ENCODE measurements around the gene EPC2.
"Not testable (repeated sequence)": the region's sequence is repeated elsewhere in the genome, so short reads cannot be mapped to it uniquely, and the experiment has no call there.

Gene EPC2

DNA sequence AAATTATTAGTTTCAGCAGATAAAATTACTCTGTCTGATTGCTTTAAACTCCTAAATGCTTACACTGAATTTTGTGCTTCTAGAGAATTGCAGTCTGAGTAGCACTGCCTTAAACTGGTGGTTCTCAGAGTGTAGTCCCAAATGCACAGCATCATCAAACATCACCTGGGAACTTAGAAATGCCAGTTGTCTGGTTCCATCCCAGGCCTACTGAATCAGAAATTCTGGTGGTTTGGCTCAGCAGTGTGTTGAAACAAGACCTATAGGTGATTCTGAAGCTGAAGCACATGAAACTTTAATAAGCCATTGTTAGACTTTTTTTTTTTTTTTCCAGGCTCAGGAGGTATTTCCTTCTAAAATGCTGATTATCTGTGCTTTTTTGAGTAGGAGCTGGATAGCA, 22.0 kb downstream of the EPC2 start:
- H3K36me3 ChIP-seq: no peaks in the 10 kb centered on the region
- H3K9me3 ChIP-seq (ENCODE audit: severe bottlenecking): no peaks in the 10 kb centered on the region
- H3K27ac ChIP-seq: no peak overlapping the region
- H3K27me3 ChIP-seq (ENCODE audit: insufficient read depth, low read depth, severe bottlenecking): no peaks in the 10 kb centered on the region
- H3K4me3 ChIP-seq (ENCODE audit: low read depth, low read length): no peak overlapping the region
- no peak for TF ChIP-seq CTCF (IDR thresholded peaks at IDR 0.05; ENCODE audit: low read depth, low read length)
- no peak for DNase-seq

- no peak overlapping the region for H3K4me3 ChIP-seq (ENCODE audit: low read depth, low read length)
- no peak for TF ChIP-seq CTCF (IDR thresholded peaks at IDR 0.05; ENCODE audit: low read depth, low read length)
- H3K27me3 ChIP-seq (ENCODE audit: insufficient read depth, low read depth, severe bottlenecking): no peaks in the 10 kb centered on the region
- no peak overlapping the region for H3K27ac ChIP-seq
- H3K36me3 ChIP-seq: no peaks in the 10 kb centered on the region
- no peak for DNase-seq
- H3K9me3 ChIP-seq (ENCODE audit: severe bottlenecking): no peaks in the 10 kb centered on the region
These were observed 22.7 kb downstream of the EPC2 start for GRCh38 chr2:148667113-148667836.

DNA sequence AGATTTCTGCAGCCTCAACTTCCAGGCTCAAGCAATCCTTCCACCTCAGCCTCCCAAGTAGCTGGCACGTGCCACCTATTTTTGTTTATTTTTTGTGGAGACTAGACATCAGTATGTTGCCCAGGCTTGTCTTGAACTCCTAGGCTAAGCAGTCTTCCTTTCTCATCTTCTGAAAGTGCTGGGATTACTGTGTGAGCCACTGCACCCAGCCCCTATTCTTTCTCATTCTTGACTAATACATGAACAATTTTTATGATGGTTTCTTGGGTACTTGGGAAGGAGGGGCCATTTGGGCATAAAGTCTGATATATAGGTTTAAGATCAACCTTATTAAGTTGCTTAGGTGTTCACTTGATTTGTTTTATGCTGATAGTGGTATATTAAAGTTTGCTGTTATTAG, 26.2 kb downstream of the EPC2 start:
- no peak overlapping the region for H3K4me3 ChIP-seq (ENCODE audit: low read depth, low read length)
- H3K9me3 ChIP-seq (ENCODE audit: severe bottlenecking): no peaks in the 10 kb centered on the region
- H3K36me3 ChIP-seq: no peaks in the 10 kb centered on the region
- no peaks in the 10 kb centered on the region for H3K27me3 ChIP-seq (ENCODE audit: insufficient read depth, low read depth, severe bottlenecking)
- H3K27ac ChIP-seq: no peak overlapping the region
- DNase-seq: no peak
- TF ChIP-seq CTCF (IDR thresholded peaks at IDR 0.05; ENCODE audit: low read depth, low read length): no peak

- Histone ChIP-seq H3K27ac (no peak overlapping the region), H3K27me3 (ENCODE audit: insufficient read depth, low read depth, severe bottlenecking) (no peaks in the 10 kb centered on the region), H3K9me3 (ENCODE audit: severe bottlenecking) (no peaks in the 10 kb centered on the region), H3K36me3 (no peaks in the 10 kb centered on the region), H3K4me3 (ENCODE audit: low read depth, low read length) (no peak overlapping the region)
- peak; percentile 55 for TF ChIP-seq CTCF (IDR thresholded peaks at IDR 0.05; ENCODE audit: low read depth, low read length)
- peak; percentile 18 for DNase-seq
These were observed 29.8 kb downstream of the EPC2 start for GRCh38 chr2:148674063-148675020.

GRCh38 chr2:148675708-148676107, 31.2 kb downstream of the EPC2 start:
- no peak for TF ChIP-seq CTCF (IDR thresholded peaks at IDR 0.05; ENCODE audit: low read depth, low read length)
- Histone ChIP-seq H3K36me3 (no peaks in the 10 kb centered on the region), H3K9me3 (ENCODE audit: severe bottlenecking) (no peaks in the 10 kb centered on the region), H3K4me3 (ENCODE audit: low read depth, low read length) (no peak overlapping the region), H3K27ac (no peak overlapping the region), H3K27me3 (ENCODE audit: insufficient read depth, low read depth, severe bottlenecking) (no peaks in the 10 kb centered on the region)
- no peak for DNase-seq

- DNase-seq; H3K27ac ChIP-seq; H3K9me3 ChIP-seq (ENCODE audit: severe bottlenecking); H3K36me3 ChIP-seq; H3K4me3 ChIP-seq (ENCODE audit: low read depth, low read length); H3K27me3 ChIP-seq (ENCODE audit: insufficient read depth, low read depth, severe bottlenecking): not testable (repeated sequence)
These were observed 34.0 kb downstream of the EPC2 start for GRCh38 chr2:148678302-148679179.

All from WERI-Rb-1 (cell line).